ENCODE data around the gene EEF1AKMT2. TPM values are rescaled to one million over a fixed set of nuclear protein-coding genes. Genes with fewer than 3 reads are reported as not detected.

Gene EEF1AKMT2
- total RNA-seq, 4 donors from 2014 or later: 10.0 to 18.4 (median 13.2) TPM

- H3K9me3 ChIP-seq: no peaks in the 10 kb centered on the region
- no peak overlapping the region for H3K4me3 ChIP-seq
- H3K27me3 ChIP-seq: no peaks in the 10 kb centered on the region
- H3K27ac ChIP-seq: peak overlapping the region; percentile 83 to 98 (median 95)
- TF ChIP-seq POLR2A (IDR thresholded peaks at IDR 0.05): no peak
- no peak for TF ChIP-seq CTCF (IDR thresholded peaks at IDR 0.05)
- no peak for TF ChIP-seq EP300 (IDR thresholded peaks at IDR 0.05)
- peak in 1 of 2 donors; percentile 4 for DNase-seq (ENCODE audit: low spot score in 2 of 2)
- 44 to 75% methylated on average over 1 to 2 of the region's 2 CpGs for WGBS, 2 donors
- H3K4me1 ChIP-seq: peaks cover 3 to 97% (median 93%) of the 10 kb centered on the region in 4 donors
- no peaks in the 10 kb centered on the region for H3K36me3 ChIP-seq
Observed at GRCh38 chr10:124737708-124738107, 54.0 kb downstream of the EEF1AKMT2 start.

- Histone ChIP-seq H3K27me3 (no peaks in the 10 kb centered on the region), H3K4me1 (peaks cover 3 to 100% (median 97%) of the 10 kb centered on the region in 4 donors), H3K27ac (peak overlapping the region; percentile 83 to 98 (median 95)), H3K4me3 (no peak overlapping the region), H3K36me3 (no peaks in the 10 kb centered on the region), H3K9me3 (no peaks in the 10 kb centered on the region)
- WGBS, 2 donors: 54 to 61% methylated on average over 5 to 7 of the region's 7 CpGs
- DNase-seq (ENCODE audit: low spot score in 2 of 2): peak in 1 of 2 donors; percentile 3
- no peak for TF ChIP-seq POLR2A (IDR thresholded peaks at IDR 0.05)
- no peak for TF ChIP-seq EP300 (IDR thresholded peaks at IDR 0.05)
- no peak for TF ChIP-seq CTCF (IDR thresholded peaks at IDR 0.05)
Observed at GRCh38 chr10:124737221-124737620, 54.5 kb downstream of the EEF1AKMT2 start.

- H3K9me3 ChIP-seq: no peaks in the 10 kb centered on the region
- peak overlapping the region in 2 of 4 donors; percentile 10 to 40 for H3K4me3 ChIP-seq
- no peaks in the 10 kb centered on the region for H3K27me3 ChIP-seq
- H3K27ac ChIP-seq: peak overlapping the region; percentile 83 to 98 (median 95)
- peak in 1 of 5 experiments; percentile 31 for TF ChIP-seq CTCF (IDR thresholded peaks at IDR 0.05)
- TF ChIP-seq POLR2A (IDR thresholded peaks at IDR 0.05): peak in 1 of 2 donors; percentile 49
- TF ChIP-seq EP300 (IDR thresholded peaks at IDR 0.05): peak; percentile 38 to 94
- H3K4me1 ChIP-seq: peaks cover 3 to 100% (median 96%) of the 10 kb centered on the region in 4 donors
- peak in 1 of 2 donors; percentile 64 for DNase-seq (ENCODE audit: low spot score in 2 of 2)
- no peaks in the 10 kb centered on the region for H3K36me3 ChIP-seq
- WGBS, 2 donors: 24 to 37% methylated on average over 9 of the region's 11 CpGs
Observed at GRCh38 chr10:124736491-124737136, 55.1 kb downstream of the EEF1AKMT2 start.

- no peaks in the 10 kb centered on the region for H3K27me3 ChIP-seq
- H3K4me1 ChIP-seq: peaks cover 3 to 100% (median 96%) of the 10 kb centered on the region in 4 donors
- 81 to 88% methylated on average over 13 to 15 of the region's 15 CpGs for WGBS, 2 donors
- H3K9me3 ChIP-seq: no peaks in the 10 kb centered on the region
- H3K27ac ChIP-seq: peak overlapping the region; percentile 83 to 98 (median 95)
- no peaks in the 10 kb centered on the region for H3K36me3 ChIP-seq
- H3K4me3 ChIP-seq: peak overlapping the region in 3 of 4 donors; percentile 10 to 40 (median 10)
- no peak for TF ChIP-seq EP300 (IDR thresholded peaks at IDR 0.05)
- DNase-seq (ENCODE audit: low spot score in 2 of 2): no peak
Observed at GRCh38 chr10:124735491-124736286, 56.0 kb downstream of the EEF1AKMT2 start.

- peak overlapping the region in 1 of 4 donors; percentile 40 for H3K4me3 ChIP-seq
- H3K4me1 ChIP-seq: peaks cover 3 to 100% (median 92%) of the 10 kb centered on the region in 4 donors
- H3K9me3 ChIP-seq: no peaks in the 10 kb centered on the region
- no peak for DNase-seq (ENCODE audit: low spot score in 2 of 2)
- TF ChIP-seq POLR2A (IDR thresholded peaks at IDR 0.05) (no peak), CTCF (IDR thresholded peaks at IDR 0.05) (no peak), EP300 (IDR thresholded peaks at IDR 0.05) (no peak)
- H3K27ac ChIP-seq: peak overlapping the region; percentile 83 to 98 (median 95)
- WGBS, 2 donors: 79 to 84% methylated on average over 15 to 16 of the region's 16 CpGs
- no peaks in the 10 kb centered on the region for H3K27me3 ChIP-seq
- no peaks in the 10 kb centered on the region for H3K36me3 ChIP-seq
Observed at GRCh38 chr10:124734311-124735166, 57.1 kb downstream of the EEF1AKMT2 start.
